NCI-H446 (cell line): Measurements from ENCODE around the gene MMP2.

Experiments
- DNase-seq, 2 experiments: peaks; one replicate each; lab custom pipeline; 2025; lab: John Stamatoyannopoulos, UW

MMP2 gene

DNA sequence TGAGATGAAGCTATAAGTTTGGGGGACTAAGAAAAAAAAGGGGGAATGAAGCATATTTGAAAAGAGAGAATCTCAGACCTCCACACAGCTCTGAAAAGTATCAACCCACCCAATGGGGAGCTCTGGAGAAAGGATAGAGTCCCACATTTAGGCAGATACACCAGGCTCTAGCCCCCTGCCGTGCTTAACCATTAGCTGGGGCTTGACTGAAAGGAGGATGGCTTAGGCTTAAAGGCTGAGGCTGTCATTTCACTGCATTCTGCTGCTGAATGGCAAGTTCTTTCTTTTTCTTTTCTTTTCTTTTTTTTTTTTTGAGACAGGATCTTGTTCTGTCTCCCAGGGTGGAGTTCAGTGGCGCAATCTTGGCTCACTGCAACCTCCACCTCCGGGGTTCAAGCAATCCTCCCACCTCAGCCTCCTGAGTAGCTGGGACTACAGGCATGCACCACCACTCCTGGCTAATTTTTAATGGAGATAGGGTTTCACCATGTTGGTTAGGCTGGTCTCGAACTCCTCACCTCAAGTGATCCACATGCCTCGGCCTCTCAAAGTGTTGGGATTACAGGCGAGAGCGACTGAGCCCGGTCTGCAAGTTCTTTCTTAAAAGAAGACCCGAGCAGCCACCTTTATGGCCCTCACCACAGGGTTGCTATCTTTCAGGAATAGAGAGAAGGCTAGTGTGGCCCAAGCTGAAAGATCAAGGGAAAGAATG lies 9.0 kb upstream of the MMP2 start:
- DNase-seq = no peak

DNA sequence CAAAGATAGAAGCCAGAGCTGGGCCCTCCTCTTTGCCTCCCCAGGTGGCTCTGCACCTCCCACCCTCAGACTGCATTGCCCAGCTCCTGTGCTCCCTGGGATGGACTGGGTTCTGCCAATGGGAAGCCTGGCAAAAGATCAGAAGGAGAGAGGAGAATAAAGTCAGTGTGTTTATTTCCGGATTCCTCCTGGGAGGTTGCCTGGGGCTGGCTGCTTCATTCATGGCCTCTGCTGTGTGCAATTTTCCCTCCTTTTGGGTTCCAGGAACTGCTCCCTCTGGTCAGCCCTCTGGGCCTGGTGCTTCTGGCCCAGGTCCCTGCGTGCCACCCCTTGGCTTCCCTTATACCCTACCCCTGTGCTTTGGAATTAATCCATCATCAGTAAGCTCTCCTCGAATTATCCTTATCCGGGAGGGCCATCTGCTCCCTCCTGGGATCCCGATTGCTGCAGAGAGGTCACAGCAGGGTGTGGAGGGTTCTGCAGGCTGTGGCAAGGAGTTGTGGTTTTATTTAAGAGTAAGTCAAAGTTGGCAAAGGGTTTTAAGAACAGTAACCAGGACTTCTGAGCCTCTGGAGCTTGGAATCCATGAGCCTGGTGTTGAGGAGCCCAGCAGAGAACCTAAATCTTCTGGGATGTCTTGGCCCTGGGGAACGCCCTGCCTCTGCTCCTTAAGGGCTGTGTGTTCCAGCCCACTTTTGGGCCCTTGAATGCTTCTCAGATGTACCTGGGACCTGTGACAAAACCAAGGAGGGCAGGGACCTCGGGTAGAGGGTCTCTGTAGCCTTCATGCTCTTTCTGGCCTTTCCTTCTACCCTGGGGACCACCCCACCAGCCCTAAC lies 8.2 kb upstream of the MMP2 start:
- DNase-seq = peak; percentile 53 to 79

DNA sequence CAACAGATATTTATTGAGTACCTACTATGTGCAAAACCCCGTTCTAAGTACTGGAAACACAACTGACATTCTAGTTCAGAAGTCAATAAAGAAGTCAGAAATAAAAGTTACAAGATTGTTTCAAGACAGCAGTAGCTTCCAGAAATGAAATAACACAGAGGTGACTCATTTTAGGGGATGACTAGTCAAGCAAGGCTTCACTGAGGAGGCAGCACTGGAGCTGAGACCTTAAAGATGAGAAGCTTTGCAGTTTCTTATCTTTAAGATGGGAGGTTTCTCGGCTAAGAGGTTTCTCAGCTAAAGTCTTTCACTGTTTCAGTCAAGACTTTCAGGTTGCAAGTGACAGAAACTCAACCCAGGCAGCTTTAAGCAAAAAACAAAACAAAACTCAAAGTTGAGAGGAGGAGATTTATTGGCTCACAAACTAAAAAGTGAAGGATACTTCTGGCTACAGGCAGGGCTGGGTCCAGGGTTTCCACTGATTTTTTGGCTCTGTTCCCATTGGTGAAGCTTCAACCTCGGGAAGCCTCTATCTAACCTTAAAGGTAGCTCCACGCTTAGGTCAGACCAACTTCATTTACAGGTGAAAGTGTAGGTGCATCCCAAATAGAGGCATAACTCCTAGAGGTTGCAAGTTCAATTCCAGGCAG lies 7.4 kb upstream of the MMP2 start:
- no peak for DNase-seq

DNA sequence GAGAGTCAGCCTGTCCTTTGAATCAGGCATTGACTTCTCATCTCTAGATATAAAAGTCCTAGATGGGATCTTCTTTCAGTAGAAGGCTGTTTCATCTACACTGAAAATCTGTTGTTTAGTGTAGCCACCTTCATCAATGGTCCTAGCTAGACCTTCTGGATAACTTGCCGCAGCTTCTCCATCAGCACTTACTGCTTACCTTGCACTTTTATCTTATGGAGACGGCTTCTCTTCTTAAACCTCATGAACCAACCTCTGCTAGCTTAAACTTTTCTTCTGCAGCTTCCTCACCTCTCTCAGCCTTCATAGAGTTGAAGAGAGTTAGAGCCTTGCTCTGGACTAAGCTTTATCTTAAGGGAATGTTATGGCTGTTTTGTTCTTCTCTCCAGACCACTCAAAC lies 5.4 kb upstream of the MMP2 start:
- no peak for DNase-seq

DNA sequence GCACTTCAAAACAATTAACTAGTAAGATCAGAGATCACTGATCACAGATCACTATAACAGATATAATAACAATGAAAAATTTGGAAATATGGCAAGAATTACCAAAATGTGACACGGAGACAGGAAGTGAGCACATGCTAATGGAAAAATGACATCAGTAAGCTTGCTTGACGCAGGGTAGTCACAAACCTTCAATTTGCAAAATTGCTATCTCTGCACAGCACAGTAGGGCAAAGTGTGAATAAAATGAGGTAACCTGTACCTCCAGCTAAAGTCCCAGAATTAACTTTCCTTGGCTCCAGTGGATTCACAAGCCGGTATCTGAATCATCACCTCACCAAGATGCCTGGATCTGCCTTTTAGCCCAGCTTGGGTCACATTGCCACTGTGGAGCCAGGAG lies 4.2 kb upstream of the MMP2 start:
- no peak for DNase-seq

DNA sequence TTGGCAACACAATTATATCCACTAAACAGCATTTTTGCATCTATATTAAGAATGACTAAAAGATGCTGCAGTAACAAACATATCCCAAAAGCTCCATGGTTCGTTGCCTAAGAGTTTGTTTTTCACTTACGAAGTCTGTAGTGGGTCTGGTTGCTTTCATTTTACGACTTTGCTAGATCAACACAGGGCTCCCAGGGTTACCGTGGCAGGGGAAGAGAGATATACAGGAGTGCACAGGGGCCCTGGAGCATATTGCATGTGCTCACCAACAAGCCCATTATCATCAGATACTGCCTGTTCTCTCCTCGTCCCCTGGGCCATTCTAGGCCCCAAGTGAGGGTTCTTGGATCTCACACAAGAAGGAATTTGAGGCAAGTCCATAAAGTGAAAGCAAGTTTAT lies 3.1 kb upstream of the MMP2 start:
- no peak for DNase-seq

DNA sequence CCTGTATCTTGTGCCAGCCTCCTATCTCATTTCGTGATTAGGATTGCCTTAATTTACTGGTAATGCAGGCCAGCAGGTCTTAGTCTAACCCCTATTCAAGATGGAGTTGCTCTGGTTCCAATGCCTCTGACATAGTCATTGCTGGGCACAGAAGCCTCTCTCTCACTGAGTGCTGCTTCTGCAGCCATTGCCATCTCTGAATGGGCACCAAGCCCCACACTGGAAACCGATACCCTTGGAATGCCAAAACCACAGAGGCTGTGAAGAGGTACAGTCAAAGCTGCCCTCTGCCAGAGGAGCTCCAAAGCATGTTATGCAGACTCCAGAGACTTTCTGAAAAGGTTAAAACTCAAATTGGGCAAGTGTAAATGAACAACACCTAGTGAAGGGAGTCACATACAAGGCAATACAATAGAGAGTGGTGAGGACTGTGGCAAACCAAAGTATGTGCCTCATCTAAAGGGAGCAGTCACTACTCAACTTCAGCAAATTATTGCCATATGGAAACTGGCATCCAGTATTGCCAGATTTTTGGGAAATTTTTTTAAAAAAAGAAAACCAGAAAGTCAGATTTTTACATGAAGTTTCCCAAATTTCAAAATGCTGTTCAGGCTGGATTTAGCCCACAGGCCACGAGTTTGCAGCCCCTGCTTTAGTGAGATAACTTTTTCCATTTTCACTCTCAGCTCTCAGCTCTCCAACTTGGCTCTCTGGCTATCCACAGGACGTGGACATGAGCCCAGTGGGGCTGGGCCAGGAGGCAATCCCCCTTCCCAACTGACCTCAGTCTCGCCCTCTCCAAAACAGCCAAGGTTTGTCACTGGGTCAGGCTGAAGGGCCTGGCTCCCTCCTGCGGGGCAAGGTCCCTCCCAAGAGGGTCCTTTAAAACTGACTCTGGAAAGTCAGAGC lies 2.1 kb upstream of the MMP2 start:
- DNase-seq = no peak

DNA sequence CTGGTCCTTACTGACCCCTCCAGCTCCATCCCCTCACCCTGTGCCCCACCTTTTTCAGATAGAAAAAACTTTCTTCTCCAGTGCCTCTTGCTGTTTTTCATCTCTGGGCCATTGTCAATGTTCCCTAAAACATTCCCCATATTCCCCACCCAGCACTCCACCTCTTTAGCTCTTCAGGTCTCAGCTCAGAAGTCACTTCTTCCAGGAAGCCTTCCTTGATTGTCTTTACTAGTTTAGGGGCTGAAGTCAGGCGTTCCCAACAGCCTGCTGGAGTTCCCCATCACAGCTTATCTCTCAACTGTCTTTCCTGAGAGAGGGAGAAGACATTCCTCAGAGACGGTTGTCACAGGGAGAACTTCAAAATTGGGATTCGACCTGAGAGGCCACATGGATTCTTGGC lies 1.3 kb upstream of the MMP2 start:
- no peak for DNase-seq

DNA sequence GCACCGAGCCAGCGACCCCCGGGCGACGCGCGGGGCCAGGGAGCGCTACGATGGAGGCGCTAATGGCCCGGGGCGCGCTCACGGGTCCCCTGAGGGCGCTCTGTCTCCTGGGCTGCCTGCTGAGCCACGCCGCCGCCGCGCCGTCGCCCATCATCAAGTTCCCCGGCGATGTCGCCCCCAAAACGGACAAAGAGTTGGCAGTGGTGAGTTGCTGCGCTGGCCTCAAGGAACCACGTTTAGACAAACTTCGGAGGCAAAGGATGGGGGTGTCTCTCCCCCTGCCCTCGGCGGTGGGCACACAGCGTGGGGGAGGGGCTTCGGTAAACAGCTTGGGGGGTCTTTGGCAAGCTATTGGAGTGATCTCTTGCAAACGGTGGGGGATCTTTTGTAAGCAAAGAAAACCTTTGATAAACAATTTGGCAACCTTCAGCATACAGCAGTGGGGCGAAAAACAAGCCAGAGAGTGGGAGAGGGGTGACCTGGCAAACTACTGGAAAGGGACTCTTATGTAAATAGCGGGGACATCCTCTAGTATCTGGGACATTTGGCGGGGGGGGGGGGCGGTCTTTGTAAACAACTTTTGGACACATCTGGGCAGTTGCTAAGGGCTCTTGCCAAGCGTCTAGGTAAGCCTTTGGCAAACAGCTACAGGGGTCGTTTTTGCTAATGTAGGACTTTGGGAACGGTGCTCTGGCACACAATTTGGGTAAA lies 587 bp downstream of the MMP2 start:
- no peak for DNase-seq

DNA sequence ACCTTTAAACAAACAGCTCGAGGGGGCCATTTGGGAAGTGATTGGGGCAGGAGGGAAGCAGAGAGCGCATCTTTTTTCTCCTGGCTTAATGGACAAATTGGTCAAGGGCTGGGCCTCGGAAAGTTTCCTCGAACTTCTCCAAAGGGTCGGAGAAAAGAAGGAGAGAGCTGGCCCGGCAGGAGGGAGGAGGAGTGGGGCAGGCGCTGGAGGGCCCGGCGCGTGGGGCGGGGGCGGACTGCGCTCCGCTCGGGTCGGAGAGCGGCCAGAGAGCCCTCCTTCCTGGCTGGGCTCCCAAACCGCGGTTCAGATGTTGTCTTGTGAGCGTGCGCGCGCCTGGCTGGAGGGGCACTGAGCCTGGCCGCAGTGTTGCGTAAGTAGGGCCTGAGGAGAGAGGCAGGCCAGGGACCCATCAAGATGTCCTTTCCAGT lies 1.2 kb downstream of the MMP2 start:
- DNase-seq = peak in 1 of 2 experiments; percentile 15

DNA sequence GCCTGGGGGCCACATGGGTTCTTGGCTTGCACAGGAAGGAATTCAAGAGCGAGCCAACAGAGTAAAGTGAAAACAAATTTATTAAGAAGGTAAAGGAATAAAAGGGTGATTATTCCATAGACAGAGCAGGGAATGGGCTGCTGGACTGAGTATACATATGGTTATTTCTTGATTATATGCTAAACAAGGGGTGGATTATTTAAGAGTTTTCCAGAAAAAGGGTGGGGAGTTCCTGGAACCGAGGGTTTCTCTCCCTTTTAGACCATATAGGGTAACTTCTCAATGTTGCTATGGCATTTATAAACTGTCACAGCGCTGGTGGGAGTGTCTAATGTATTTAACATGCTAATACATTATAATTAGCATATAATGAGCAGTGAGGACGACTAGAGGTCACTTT lies 2.0 kb downstream of the MMP2 start:
- DNase-seq = no peak

DNA sequence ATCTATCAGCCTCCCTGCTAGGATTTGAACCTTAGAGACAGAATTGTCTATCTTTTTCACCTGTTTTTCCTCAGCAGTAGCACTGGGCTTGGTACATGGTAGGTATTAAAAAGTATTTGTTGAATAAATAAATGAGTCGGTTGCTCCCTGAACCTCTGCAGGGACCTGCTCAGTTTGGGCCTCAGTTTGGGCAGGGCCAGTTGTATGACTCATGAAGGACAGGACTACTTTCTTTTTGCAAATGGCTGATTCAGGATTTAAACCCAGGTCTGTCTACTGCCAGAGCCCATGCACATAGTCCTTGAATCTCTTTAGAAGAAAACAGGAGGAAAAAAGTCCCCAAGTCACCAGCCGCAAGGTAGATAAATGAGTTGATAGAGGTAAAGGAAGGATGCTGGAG lies 3.1 kb downstream of the MMP2 start:
- DNase-seq = no peak

DNA sequence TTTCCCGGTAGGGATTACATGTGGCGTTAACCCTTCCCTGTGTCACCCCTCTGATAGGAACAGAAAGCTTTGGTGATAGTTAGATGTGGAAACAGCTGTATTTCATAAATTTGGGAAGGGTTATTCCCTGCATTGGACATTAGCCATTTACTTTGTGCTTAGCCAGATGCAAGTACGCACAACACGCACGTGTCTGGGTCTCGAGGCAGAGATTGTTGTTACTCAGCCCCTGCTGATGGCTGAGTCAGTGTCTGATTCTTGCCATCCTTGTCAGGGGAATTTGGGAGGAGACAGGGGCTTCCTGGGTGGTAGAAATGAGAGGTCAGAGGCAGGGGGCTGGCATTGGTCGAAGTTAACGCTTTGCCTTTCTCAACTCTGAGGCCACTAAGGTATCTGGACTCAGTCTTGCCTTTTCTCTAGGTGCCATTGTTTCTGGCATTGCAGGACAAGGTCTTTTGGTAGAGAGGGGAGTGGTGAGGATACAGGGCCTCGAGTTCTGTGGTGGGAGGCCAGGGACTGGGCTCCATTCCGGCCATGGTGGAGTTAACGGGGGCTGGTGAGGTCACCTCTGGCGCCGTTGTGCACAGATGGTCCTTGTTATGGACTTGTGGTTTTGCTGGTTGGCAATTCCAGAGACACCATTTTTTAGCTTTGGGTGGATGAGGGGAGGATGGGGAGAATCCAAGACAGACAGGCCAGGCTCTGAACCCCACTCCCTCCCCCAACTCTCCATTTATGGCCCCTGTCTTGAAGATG lies 8.2 kb downstream of the MMP2 start:
- DNase-seq = no peak

DNA sequence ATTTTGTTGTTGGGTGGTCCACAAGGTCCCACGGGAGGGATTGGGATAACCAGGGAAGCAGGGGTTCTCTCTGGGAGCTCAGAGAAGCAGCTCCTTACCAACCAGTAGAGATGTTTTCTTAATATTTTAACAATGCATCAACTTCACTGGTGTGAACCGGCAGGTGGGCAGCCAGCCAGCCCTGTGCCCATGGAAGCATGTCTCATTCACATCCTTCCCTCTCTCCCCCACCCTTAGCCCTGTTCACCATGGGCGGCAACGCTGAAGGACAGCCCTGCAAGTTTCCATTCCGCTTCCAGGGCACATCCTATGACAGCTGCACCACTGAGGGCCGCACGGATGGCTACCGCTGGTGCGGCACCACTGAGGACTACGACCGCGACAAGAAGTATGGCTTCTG lies 9.3 kb downstream of the MMP2 start:
- no peak for DNase-seq

DNA sequence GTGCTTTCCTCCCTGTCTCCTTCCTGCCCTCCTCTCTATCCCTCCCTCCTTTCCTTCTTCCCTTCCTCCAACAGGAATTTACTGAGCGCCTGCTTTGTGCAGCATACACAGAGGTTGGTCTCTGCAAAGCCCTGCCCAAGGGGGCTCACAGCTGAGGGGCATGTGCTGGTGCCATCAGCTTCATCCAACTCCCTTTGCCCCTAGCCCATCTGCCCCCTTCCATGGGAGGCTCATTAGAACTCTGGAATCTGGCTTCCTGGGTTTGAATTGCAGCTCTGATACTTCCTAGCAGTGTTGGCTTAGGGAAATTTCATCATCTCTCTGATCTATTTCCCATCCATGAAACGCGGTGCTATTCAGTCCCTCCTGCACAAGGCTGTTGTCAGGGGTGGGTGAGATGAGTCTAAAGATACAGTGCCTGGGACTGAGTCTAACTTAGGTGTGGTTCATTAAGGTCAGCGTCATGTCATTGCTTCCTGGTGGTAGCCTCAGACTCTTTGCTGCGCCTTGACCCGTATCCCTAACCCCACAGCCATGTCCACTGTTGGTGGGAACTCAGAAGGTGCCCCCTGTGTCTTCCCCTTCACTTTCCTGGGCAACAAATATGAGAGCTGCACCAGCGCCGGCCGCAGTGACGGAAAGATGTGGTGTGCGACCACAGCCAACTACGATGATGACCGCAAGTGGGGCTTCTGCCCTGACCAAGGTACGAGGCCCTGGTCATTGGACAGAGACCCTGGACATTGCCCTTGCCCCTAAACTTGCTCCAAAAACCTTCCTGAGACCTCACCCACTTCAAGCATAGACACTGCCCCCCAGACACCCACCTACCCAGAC lies 10.3 kb downstream of the MMP2 start:
- no peak for DNase-seq

DNA sequence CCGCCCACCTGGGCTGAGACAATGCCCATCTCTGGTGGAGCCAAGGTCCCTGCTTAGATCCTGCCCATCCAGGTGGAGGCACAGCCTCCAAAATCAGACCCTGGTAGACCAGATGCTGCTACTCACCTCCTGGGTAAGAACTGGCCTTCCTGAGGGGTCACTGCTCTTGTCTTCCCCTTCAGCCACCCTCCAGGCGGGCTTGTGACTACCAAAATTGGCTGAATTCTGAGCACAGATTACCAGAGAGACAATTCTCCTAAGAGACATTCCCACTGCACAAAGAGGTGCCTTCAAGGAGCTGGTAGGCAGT lies 10.9 kb downstream of the MMP2 start:
- DNase-seq = no peak

DNA sequence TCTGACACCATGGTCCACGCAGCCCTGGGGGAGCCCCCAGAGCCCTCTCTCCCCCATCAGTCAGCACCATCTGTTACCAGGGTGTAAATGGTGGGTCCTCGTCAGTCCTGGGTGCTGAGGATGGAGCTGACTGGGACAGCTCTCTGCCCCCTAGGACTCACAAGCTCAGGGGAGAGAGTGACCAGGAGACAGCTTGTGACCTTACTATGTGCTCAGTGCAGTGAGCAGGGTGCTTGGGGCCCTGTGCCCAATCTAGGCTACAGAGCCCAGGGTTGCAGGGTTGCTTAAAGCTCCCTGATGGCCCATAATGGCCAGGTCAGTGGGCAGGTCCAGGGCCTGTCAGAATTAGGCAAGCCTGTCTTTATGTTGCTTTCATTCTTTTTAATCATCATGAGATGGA lies 11.3 kb downstream of the MMP2 start:
- DNase-seq = no peak

DNA sequence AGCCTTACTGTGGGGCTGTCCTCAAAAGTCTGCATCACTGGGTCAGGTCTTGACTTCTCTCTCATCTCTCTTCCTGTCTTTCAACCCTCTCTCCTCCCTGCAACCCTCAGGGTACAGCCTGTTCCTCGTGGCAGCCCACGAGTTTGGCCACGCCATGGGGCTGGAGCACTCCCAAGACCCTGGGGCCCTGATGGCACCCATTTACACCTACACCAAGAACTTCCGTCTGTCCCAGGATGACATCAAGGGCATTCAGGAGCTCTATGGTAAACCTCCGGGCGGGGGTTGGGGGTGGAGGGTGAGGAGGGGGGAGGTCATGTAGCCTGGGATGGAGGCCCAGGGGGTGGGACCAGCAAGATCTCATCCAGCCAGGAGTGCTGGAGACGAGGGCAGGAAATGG lies 12.7 kb downstream of the MMP2 start:
- no peak for DNase-seq

DNA sequence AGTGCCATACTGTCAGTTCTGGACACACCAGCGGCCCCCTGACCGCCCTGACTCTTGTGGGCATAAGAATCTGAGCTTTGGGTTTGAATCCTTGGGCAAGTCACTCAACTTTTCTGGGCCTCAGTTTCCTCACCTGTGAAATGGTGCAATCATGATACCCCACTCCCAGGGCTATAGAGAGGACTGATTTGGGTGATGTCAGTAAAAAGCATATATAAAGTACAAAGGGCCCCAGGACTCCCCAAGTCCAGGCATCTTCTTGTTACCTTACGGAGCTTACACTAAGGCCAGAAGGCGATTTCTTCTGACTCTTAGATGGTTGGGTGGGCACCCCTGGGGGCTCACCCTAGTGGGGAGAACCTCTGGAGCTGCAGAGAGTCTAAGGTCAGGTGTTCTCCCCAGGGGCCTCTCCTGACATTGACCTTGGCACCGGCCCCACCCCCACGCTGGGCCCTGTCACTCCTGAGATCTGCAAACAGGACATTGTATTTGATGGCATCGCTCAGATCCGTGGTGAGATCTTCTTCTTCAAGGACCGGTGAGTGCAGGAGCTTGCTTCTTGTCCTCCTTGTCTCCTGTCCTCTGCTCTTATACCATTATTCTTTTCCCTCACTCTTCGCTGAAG lies 13.9 kb downstream of the MMP2 start:
- no peak for DNase-seq
